HCT116 (cell line): ENCODE results near the gene PRDM8. TPM values are rescaled to one million over a fixed set of nuclear protein-coding genes. Genes with fewer than 3 reads are reported as not detected.

Experiments
- ATAC-seq: fragments of 200-7000 bp; cut with Tn5 transposase; 2 replicates; pipeline ENCODE4 v1.9.1; 2020; ENCODE audit warnings: mild to moderate bottlenecking, moderate library complexity
- BruUV-seq: library from RNA; stranded (reverse); fragments of 400-500 nt; replicated peaks from 2 replicates; lab custom pipeline; 2021; lab: Mats Ljungman, UMichigan
- CTCF ChIA-PET: fragments of 300-600 bp; sonication (Branson Sonifier 250); formaldehyde crosslinking; loops from one replicate; lab custom pipeline; 2021; ENCODE audit warnings: antibody characterized with exemption; lab: Charles Lee
- POLR2A ChIA-PET: fragments of 300-600, 350-600 bp; sonication (Branson Sonifier 250); formaldehyde crosslinking; loops from one replicate; lab custom pipeline; 2021; ENCODE audit warnings: antibody characterized with exemption; lab: Charles Lee
- RAD21 ChIA-PET, 2 experiments: fragments of 300-600 bp; sonication (Branson Sonifier 250); formaldehyde crosslinking; loops; one replicate each; lab custom pipeline; 2023; ENCODE audit warnings: low total read pairs in 2 of 2; ENCODE audit not compliant: uncharacterized antibody in 2 of 2, unreplicated experiment in 2 of 2, low non-redundant PET in 1 of 2; lab: Charles Lee
- DNase-seq: peaks from one replicate; pipeline ENCODE4 v3.0.0-alpha.2; 2010; ENCODE audit warnings: low read depth, low spot score
- H2AFZ ChIP-seq: fragments of 200-600 bp; shearing (Covaris generic), sonication (generic); 2 replicates; pipeline ENCODE4 v1.6.1; 2017; ENCODE audit warnings: low read depth, mixed run types, mixed read lengths, antibody characterized with exemption, low read length; ENCODE audit not compliant: poor library complexity, severe bottlenecking
- H3K27ac ChIP-seq: 2 replicates; pipeline ENCODE4 v1.5.1; 2012; ENCODE audit warnings: low read depth, low read length
- H3K27me3 ChIP-seq: fragments of 200-600 bp; sonication (generic); 2 replicates; pipeline ENCODE4 v1.6.1; 2016; ENCODE audit warnings: mixed run types, low read length, mixed read lengths; ENCODE audit not compliant: insufficient read depth
- H3K36me3 ChIP-seq, 2 experiments: fragments of 200-500 bp in 1 of 2; fragments of 200-600 bp in 1 of 2; sonication (Bioruptor generic) in 1 of 2; sonication (generic) in 1 of 2; 2 replicates each; pipeline versions ENCODE4 v1.5.1 to v1.6.1; 2014 to 2016; ENCODE audit warnings: low read length in 2 of 2, inconsistent platforms in 1 of 2, mixed read lengths in 1 of 2, mixed run types in 1 of 2; ENCODE audit not compliant: insufficient read depth in 2 of 2, control insufficient read depth in 1 of 2
- H3K4me1 ChIP-seq, 2 experiments: fragments of 200-600 bp in 1 of 2; sonication (generic) in 1 of 2; 2 replicates each; pipeline versions ENCODE4 v1.5.1 to v1.6.1; 2012 to 2017; ENCODE audit warnings: low read length in 2 of 2, inconsistent platforms in 1 of 2, mild to moderate bottlenecking in 1 of 2, mixed read lengths in 1 of 2, mixed run types in 1 of 2, moderate library complexity in 1 of 2; ENCODE audit not compliant: insufficient read depth in 2 of 2, control insufficient read depth in 1 of 2
- H3K4me2 ChIP-seq: fragments of 200-600 bp; sonication (generic); 2 replicates; pipeline ENCODE4 v1.6.1; 2017; ENCODE audit warnings: mixed run types, low read length, mixed read lengths
- H3K4me3 ChIP-seq, 2 experiments: fragments of 200-600 bp in 1 of 2; sonication (generic) in 1 of 2; replicated peaks in 1 of 2; 2 replicates each; pipeline ENCODE4 v1.5.1; 2011 to 2016; ENCODE audit warnings: low read length in 2 of 2, control low read depth in 1 of 2, low read depth in 1 of 2, mild to moderate bottlenecking in 1 of 2, mixed read lengths in 1 of 2, mixed run types in 1 of 2
- H3K79me2 ChIP-seq: fragments of 200-600 bp; sonication (generic); 2 replicates; pipeline ENCODE4 v1.6.1; 2017; ENCODE audit warnings: mild to moderate bottlenecking, mixed run types, low read length, moderate library complexity, mixed read lengths; ENCODE audit not compliant: insufficient read depth
- H3K9ac ChIP-seq: fragments of 200-600 bp; sonication (generic); 2 replicates; pipeline ENCODE4 v1.6.1; 2016; ENCODE audit warnings: low read length, mixed read lengths
- H3K9me2 ChIP-seq: fragments of 200-600 bp; sonication (generic), shearing (Covaris generic); 2 replicates; pipeline ENCODE4 v1.6.1; 2017; ENCODE audit warnings: mixed run types, mild to moderate bottlenecking, moderate library complexity; ENCODE audit not compliant: insufficient read depth
- H3K9me3 ChIP-seq, 2 experiments: fragments of 200-500 bp in 1 of 2; fragments of 200-600 bp in 1 of 2; sonication (Bioruptor generic) in 1 of 2; sonication (generic) in 1 of 2; 2 replicates each; pipeline ENCODE4 v1.6.1; 2014 to 2017; ENCODE audit warnings: low read length in 2 of 2, mixed read lengths in 2 of 2, inconsistent platforms in 1 of 2, low read depth in 1 of 2, mild to moderate bottlenecking in 1 of 2, mixed run types in 1 of 2, moderate library complexity in 1 of 2; ENCODE audit not compliant: control insufficient read depth in 1 of 2, insufficient read depth in 1 of 2
- H4K20me1 ChIP-seq: fragments of 200-600 bp; sonication (generic), shearing (Covaris generic); 2 replicates; pipeline ENCODE4 v1.6.1; 2017; ENCODE audit warnings: mixed run types, mild to moderate bottlenecking, moderate library complexity; ENCODE audit not compliant: insufficient read depth
- CEBPB ChIP-seq: IDR thresholded peaks from 2 replicates; pipeline ENCODE4 v1.6.1; 2012; ENCODE audit warnings: low read depth
- EZH2 ChIP-seq: fragments of 200-600 bp; sonication (generic); IDR thresholded peaks from 2 replicates; pipeline ENCODE4 v1.6.1; 2017; ENCODE audit warnings: antibody characterized with exemption, mixed run types
- EZH2phosphoT487 ChIP-seq: fragments of 200-600 bp; IDR thresholded peaks from 2 replicates; pipeline ENCODE4 v1.6.1; 2018; ENCODE audit warnings: antibody characterized with exemption, borderline replicate concordance
- POLR2A ChIP-seq: IDR thresholded peaks from 2 replicates; pipeline ENCODE4 v1.7.0; 2011; ENCODE audit warnings: borderline replicate concordance; ENCODE audit not compliant: insufficient read depth, insufficient read length; ENCODE audit errors: extremely low read depth
- POLR2AphosphoS5 ChIP-seq: IDR thresholded peaks from 2 replicates; pipeline ENCODE4 v1.6.1; 2011; ENCODE audit warnings: mild to moderate bottlenecking, low read depth, low read length, moderate library complexity
- SIN3A ChIP-seq: IDR thresholded peaks from 2 replicates; pipeline ENCODE4 v1.6.1; 2012; ENCODE audit warnings: low read depth
- TCF7L2 ChIP-seq: IDR thresholded peaks from 2 replicates; pipeline ENCODE4 v1.7.0; 2011; ENCODE audit warnings: borderline replicate concordance, inconsistent platforms; ENCODE audit not compliant: insufficient read depth, insufficient read length; ENCODE audit errors: extremely low read depth
- YY1 ChIP-seq: IDR thresholded peaks from 2 replicates; pipeline ENCODE4 v1.6.1; 2011; ENCODE audit warnings: low read length, low read depth, moderate library complexity, mild to moderate bottlenecking; ENCODE audit not compliant: insufficient replicate concordance; ENCODE audit errors: extremely low read depth
- ZFX ChIP-seq: fragments of 450-650 bp; IDR thresholded peaks from 2 replicates; pipeline ENCODE4 v1.6.1; 2017
- ZNF274 ChIP-seq: fragments of 200-500 bp; sonication (Bioruptor generic); IDR thresholded peaks from 2 replicates; pipeline ENCODE4 v1.6.1; 2014; ENCODE audit warnings: mild to moderate bottlenecking, low read depth, low read length, inconsistent platforms
- intact Hi-C: fragments of 100-400 bp; cut with micrococcal nuclease; formaldehyde crosslinking; loops from 2 replicates; pipeline ENCODE4 v1.10.0; 2022
- total RNA-seq: library from RNA; stranded (reverse); gene quantifications from one replicate; pipeline ENCODE4 v1.2.1, GENCODE V29; 2021; ENCODE audit not compliant: unreplicated experiment
- TF ChIP-seq, protein P1 (sequence below): IDR thresholded peaks from 2 replicates; pipeline ENCODE4 v1.6.1; 2012; ENCODE audit warnings: low read depth
- TF ChIP-seq, protein P2 (sequence below): IDR thresholded peaks from 2 replicates; pipeline ENCODE4 v1.6.1; 2012
- TF ChIP-seq, protein P3 (sequence below): IDR thresholded peaks from 2 replicates; pipeline ENCODE4 v1.6.1; 2012

PRDM8 gene
- total RNA-seq, 1 experiment from 2014 or later: 1.4 TPM

DNA sequence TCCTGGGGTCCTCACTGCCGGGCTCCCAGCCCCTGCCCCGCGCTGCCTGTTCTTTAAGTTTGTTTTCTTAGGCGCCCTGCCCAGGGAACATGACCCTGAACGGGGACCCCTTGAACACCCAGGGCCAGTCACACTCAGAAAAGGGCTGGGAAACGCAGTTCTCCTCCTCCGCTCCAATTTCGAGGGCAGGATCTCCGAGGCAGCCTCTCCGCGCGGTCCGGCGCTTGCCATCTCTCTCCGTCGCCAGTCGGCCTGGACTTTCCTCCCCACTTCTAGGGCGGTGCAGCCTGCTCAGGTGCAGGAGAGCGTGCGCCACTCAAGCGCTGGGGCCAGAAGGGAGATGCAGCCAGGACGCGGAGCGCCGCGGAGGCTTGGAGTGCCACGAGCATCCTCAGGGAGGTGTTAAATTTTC is 9.9 kb downstream of the PRDM8 start:
- ChIA-PET CTCF (no interaction called here), POLR2A (no interaction called here), RAD21 (no interaction called here)
- DNase-seq (no peak), ATAC-seq (no peak)
- BruUV-seq: no TSS peak
- no peaks in the 10 kb centered on the region for H3K9me2 ChIP-seq
- H2AFZ ChIP-seq: no peak overlapping the region
- H3K4me2 ChIP-seq: no peak overlapping the region
- H3K27ac ChIP-seq: no peak overlapping the region
- H3K4me1 ChIP-seq: peaks cover 0 to 4% of the 10 kb centered on the region in 2 experiments; a peak in 1 of 4 replicates
- H3K79me2 ChIP-seq: no peaks in the 10 kb centered on the region
- no peaks in the 10 kb centered on the region for H3K27me3 ChIP-seq
- intact Hi-C loops: no loop called here
- H3K9me3 ChIP-seq: no peaks in the 10 kb centered on the region
- no peaks in the 10 kb centered on the region for H3K36me3 ChIP-seq
- no peak overlapping the region for H3K9ac ChIP-seq
- no peak for TF ChIP-seq POLR2A
- TF ChIP-seq POLR2AphosphoS5: no peak
- TF ChIP-seq EZH2: no peak
- H3K4me3 ChIP-seq: no peak overlapping the region
- H4K20me1 ChIP-seq: no peaks in the 10 kb centered on the region

DNA sequence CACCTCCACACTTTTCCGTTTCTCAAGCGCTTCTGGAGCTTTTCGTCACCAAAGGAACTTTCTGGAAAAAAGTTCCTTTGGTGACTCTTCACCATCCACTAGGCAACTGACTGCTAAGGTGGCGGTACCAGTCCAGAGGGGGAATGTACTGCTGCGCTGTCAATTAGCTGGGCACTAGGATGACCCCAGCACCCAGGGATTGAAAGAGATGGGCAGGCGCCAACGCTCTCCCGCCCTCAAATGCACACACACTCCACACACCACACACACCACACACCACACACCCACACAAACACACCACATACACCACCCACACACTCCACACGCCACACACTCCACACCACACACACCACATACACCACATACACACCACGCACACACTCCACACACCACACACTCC is 10.4 kb downstream of the PRDM8 start:
- TF ChIP-seq SIN3A (no peak), ZFX (no peak), YY1 (no peak), CEBPB (no peak), EZH2 (no peak), ZNF274 (no peak), POLR2A (no peak), EZH2phosphoT487 (no peak), TCF7L2 (no peak)
- TF ChIP-seq, protein P1, sequence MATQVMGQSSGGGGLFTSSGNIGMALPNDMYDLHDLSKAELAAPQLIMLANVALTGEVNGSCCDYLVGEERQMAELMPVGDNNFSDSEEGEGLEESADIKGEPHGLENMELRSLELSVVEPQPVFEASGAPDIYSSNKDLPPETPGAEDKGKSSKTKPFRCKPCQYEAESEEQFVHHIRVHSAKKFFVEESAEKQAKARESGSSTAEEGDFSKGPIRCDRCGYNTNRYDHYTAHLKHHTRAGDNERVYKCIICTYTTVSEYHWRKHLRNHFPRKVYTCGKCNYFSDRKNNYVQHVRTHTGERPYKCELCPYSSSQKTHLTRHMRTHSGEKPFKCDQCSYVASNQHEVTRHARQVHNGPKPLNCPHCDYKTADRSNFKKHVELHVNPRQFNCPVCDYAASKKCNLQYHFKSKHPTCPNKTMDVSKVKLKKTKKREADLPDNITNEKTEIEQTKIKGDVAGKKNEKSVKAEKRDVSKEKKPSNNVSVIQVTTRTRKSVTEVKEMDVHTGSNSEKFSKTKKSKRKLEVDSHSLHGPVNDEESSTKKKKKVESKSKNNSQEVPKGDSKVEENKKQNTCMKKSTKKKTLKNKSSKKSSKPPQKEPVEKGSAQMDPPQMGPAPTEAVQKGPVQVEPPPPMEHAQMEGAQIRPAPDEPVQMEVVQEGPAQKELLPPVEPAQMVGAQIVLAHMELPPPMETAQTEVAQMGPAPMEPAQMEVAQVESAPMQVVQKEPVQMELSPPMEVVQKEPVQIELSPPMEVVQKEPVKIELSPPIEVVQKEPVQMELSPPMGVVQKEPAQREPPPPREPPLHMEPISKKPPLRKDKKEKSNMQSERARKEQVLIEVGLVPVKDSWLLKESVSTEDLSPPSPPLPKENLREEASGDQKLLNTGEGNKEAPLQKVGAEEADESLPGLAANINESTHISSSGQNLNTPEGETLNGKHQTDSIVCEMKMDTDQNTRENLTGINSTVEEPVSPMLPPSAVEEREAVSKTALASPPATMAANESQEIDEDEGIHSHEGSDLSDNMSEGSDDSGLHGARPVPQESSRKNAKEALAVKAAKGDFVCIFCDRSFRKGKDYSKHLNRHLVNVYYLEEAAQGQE: no peak
- TF ChIP-seq, protein P2, sequence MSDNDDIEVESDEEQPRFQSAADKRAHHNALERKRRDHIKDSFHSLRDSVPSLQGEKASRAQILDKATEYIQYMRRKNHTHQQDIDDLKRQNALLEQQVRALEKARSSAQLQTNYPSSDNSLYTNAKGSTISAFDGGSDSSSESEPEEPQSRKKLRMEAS: no peak
- TF ChIP-seq, protein P3, sequence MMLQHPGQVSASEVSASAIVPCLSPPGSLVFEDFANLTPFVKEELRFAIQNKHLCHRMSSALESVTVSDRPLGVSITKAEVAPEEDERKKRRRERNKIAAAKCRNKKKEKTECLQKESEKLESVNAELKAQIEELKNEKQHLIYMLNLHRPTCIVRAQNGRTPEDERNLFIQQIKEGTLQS: no peak
- RAD21 ChIA-PET: no interaction called here
- intact Hi-C loops: no loop called here
- H4K20me1 ChIP-seq: no peaks in the 10 kb centered on the region
- ATAC-seq: no peak
- POLR2A ChIA-PET: no interaction called here
- no peak for DNase-seq
- no peak overlapping the region for H3K4me3 ChIP-seq
- no peaks in the 10 kb centered on the region for H3K9me2 ChIP-seq
- no peaks in the 10 kb centered on the region for H3K27me3 ChIP-seq
- BruUV-seq: no TSS peak
- no peak overlapping the region for H2AFZ ChIP-seq
- H3K4me2 ChIP-seq: no peak overlapping the region
- H3K36me3 ChIP-seq: no peaks in the 10 kb centered on the region
- CTCF ChIA-PET: no interaction called here
- no peaks in the 10 kb centered on the region for H3K9me3 ChIP-seq
- H3K4me1 ChIP-seq: no peaks in the 10 kb centered on the region
- no peaks in the 10 kb centered on the region for H3K79me2 ChIP-seq
- no peak overlapping the region for H3K9ac ChIP-seq
- no peak overlapping the region for H3K27ac ChIP-seq
